CD4-positive, alpha-beta T cell treated with Interleukin-2 at 100 ng/mL for 4 hours (primary cell): Measurements from ENCODE around the gene P2RX1.

Experiments used
- DNase-seq: peaks from one replicate; pipeline ENCODE4 v3.0.0-alpha.2; 2020; ENCODE audit warnings: low spot score

The P2RX1 gene

DNA sequence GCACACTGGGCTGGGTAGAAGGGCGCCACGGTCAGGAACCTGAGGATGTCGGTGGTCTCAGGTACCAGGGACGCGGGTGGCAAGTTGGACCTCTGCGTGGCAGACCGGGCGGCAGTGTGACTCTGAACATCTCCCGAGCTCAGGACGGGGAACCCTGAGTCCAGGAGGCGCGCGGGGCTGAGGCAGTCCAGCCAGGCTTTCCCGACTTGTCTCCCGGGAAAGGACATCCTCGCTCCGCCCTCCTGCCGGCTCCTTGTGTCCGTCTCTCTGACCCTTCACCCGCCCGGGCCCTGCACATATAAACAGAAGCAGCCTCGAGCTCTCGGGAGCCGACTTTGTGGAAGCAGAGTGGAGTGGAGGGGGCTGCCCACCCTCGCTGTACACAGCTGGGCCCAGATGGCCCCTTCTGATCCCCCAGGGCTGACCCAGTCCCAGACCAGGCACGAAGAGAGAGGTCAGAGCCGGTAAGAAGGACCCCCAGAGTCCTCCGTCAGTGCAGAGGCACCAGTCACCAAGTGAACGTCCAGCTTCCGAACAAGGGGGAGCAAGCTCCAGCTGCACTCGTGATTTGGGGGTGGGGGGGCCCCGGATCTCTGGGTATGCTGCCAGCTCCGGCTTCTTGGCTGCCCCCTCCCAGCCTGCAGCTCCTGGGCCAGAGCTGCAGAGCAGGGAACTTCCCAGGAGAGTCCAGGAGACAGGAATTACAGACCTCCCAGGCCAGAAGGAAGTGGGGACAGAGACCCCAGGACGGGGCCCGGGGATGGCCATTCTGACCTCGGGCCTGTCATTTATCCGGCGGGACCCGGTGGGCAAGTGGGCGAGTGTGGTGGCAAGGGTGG lies 8.5 kb upstream of the P2RX1 start:
- no peak for DNase-seq

DNA sequence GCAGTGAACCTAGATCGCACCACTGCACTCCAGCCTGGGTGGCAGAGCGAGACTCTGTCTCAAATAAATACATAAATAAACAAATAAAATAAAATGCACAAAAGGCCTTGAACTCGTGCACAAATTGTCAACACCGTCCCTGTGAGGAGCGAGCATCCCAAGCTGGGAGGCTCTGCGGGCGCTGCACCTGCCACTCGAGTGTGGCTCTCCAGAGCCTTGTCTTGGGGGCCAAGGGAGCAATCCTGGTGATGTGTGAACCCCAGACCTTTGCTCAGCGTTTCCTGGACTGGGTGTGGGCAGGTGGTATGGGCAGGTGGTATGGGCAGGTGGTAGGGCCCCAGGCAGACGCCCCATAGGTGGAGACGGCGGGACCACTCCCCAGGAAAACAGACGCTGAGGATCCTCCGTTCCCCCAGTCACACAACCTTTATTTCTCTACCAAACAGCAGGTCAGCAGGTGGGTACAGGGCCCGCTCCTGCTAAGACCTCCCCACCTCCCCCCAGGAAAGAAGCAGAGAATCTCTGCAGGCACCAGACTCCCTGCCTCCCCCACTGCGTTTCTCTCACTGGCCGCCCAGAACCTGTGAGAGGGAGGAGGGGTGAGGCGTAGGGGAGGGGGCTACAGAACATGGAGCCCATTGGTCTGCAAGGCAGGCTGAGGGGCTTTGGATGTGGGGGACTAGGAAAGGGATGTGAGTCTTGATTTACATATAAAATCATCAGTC lies 7.4 kb upstream of the P2RX1 start:
- no peak for DNase-seq

DNA sequence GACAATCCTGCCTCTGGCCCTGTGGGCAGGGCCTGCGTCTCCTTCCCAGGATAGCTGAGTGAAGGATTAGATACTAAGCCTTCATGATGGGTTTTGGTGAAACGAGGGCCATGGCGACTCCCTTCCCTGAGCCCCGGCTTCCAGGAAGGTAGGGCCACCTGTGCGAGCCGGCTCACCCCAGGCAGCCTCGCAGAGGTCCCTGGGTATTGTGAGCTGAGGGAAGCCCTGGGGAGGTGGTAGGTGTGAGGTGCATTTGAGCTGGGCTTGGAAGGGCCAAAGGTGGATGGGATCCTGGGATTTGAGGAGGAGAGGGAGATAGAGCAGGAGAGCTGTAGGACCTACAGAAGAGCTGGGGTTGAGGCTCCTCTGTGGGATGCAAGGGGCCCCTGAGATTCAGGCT lies 6.5 kb upstream of the P2RX1 start:
- DNase-seq, result no peak

DNA sequence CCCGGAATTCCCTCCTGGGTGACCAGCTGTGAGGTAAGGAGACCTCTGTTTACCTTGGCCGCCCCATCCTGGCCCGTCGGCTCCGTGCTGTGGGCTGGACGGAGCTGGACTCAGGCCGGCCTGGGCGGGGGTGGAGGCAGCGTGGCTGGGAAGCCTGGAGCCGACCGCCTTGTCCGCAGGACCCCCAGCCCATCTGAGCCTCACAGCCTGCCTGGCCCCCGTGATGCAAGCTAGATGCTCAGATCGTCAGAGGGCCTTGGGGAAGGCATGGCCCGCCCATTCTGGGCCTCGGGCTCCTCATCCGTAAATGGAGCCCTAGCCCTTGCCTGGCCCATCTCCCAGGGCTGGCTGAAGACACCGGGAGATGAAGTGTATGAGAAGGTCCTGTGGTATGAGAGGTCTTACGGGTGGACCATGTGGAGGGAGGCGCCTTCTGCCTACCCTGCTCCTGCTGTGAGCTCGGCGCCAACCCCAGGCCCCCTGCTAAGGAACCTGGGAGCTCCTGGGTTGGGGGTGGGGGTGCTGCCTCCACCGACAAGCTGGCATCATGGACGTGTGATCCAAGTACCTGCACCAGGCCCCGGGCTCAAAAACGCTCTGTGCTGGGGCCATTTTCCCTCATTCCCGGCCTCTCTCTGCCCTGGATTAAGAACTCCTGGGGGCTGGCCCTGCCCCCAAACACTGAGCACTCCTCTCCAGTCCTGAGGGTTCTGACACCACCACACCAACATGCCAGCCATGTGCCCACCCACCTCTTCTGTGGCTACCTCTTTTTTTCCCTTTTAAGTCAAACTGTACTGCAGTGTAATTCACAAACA lies 5.4 kb upstream of the P2RX1 start:
- DNase-seq, result no peak

DNA sequence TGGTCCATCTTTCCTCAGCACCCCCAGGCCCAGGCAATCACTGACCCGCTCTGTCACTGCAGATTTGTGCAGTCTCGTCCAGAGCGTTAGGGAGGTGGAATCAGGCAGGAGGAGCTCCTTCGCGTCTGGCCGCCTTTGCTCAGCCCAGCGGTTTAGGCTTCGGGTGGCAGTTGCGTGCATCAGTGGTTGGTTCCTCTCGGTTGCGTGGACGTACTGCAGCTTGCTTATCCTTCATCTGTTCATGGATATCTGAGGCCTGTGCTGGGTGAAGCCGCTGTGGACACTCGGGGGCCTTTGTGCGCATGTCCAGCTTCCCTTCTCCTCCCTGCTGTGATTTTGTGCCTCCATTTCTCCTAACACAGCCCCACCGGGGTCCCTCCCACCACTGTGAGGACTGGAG lies 4.7 kb upstream of the P2RX1 start:
- DNase-seq, result no peak

DNA sequence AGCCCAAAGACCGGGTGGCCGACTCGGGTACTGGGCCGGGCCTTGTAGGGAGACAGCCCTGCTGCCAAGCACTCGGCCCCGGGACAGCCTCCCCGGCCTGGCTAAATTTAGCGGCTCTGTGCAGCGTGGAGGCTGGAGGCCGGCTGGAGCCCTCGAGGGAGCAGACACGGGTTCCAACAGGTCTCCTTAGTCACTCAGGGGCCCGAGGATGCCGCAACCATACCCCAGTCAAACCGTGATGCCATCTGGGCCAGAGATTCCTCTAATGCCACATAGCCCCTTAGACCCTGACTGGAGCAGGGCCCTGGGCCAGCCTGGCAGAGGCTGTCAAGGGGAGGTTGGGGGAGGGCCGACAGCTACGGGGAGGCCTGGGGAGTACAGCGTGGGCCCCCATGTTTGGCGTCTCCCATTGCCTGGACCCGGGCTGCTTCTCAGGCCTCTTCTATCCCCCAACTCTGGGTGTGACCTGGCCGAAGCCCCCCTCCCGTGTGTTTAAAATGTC lies 2.9 kb upstream of the P2RX1 start:
- no peak for DNase-seq

DNA sequence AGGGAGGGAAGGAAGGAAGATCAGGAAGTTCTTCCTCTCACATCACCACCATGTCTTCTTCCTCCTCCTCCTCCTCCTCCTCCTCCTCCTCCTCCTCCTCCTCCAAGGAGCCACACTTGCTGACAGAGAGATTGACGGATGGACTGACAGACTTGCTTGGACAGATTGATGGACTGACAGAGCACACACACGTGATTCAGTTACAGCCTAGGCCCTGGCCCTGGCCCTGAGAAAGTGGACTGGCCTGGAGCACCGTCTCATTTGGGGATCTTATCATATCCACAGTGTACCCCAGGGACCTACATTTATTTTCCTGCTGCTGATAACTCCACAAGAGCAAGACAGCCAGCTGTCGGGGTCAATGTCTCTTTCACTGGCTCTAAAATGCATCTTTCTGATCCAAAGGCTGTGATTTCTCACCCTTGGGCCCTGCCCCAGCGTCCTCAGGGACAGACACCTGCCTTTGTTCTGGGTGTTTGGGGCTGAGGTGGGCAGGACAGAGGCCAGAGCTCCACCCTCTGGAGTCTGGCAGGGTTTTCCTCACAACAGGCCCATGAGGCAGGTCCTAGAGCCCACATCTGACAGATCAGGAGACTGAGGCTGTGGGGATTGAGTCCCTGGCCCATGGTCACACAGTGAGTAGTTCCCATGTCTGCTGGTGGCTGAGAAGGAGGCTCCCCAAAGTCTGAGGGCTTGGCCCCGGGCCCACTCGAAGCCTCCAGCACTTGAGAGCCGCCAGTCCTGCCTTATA lies 2.3 kb upstream of the P2RX1 start:
- no peak for DNase-seq

DNA sequence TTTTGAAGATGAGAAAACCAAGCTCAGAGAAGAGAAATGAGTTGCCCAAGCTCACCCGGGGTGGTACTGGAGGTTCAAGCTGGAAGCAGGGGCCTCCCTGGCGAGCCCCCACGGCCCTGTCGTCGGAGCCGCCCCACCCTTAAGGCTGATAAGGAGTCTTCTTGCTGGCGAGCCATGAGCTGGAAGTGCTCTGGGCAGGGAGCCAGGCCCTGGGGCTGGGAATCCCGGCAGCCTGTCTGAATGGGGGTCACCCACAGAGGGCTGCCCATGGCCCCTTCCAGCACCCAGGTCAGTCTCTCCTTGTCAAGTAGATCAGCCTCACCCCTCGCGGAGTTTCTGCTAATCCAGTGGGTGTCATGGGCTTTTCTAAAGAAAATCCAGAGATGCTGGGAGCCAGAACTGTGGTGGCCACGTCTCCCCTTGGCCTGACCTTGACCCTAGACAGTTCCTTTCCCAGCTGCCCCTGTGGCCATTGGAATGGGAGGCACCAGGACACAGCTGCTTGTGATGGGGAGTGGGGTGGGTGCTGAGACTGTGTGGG lies 1.2 kb upstream of the P2RX1 start:
- no peak for DNase-seq

DNA sequence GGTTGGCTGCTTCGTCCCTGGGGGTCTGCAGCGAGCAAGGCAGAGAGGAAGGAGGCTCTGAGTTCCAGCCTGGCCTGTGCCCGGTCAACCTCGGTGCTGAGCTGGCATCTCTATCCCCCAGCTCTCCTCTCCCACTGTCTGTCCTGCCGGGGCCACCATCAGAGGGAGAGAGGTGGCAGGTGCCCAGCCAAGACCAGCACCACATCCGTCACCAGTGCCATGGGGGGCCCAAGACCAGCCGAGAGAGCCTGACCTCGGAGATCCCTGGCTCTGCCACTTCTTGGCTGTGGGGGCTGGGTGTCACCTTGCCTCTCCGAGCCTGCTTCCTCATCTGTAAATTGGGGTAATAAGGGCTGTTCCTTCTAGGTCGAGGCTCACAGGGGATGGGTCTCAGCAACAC lies 560 bp upstream of the P2RX1 start:
- DNase-seq, result no peak

DNA sequence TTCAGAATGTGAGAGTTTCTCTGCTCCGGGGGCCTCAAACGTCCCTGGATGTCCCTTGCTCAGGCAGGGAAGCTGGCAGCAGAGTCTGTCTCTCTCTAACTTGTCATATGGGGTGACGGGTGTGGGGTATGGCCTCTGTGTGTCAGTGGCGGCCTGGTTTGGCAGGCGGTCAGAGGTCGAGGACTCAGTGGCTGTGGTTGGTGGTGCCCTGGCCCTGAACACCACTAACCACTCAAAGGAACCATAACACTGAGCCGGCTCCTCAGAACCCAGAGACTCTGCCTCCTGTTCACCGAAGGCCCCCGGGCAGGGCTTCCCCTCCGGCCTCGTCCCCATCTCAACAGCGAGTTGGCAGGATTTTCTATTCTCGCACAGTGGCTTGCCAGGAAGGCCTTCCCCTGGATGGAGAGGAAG lies 677 bp downstream of the P2RX1 start:
- DNase-seq, result no peak

DNA sequence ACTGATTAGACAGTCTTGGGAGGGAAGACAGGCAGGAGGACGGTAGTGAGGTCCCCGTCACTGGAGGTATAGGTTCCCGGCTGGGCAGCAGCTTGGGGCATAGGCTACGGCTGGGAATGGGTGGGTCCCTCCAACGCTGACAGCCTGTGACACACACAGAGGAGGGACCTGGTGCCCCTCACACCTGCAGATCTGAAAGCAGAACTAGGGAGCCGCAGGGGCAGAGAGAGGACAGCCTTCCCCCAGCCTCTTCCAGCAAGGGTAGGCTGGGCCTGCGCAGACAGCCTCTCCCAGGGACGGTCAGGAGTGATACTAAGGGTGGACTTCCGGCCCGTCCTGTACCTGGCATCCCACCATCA lies 2.0 kb downstream of the P2RX1 start:
- no peak for DNase-seq

DNA sequence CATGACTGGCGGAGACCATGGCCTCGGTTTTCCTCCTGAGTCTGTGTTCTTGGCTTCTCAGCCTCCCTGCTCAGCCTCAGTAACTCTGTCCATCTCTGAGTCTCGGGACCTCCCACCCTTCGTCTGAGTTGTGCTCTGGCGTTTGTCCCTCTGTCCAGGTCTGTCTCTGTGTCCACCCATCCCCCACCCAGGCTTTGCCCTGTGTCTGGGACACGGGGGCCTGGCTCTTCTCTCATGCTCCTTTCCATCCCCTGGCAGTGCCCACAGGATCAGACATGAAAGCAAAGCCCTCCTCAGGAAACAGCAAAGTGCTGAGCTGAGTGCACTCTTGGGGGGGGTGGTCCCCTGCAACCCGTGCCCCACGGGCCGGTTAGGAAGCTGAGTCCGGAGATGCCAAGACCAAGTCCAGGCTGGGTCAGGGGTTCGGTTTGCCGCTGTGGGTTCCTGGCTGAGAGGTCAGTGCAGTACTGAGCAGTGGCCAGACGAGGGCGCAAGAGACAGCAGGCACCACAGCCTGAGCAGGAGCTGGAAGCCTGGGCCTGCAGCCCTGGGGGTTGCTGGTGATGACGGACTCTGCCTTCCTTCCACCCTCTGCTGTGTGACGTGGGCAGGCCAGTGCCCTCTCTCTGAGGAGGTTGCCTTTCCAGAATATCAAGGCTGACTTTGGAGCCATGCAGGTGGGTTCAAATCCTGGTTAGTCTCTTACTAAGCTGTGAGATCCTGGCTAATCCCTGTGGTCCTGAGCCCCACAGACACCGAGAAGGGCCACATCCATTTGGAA lies 2.5 kb downstream of the P2RX1 start:
- peak; percentile 77 for DNase-seq

DNA sequence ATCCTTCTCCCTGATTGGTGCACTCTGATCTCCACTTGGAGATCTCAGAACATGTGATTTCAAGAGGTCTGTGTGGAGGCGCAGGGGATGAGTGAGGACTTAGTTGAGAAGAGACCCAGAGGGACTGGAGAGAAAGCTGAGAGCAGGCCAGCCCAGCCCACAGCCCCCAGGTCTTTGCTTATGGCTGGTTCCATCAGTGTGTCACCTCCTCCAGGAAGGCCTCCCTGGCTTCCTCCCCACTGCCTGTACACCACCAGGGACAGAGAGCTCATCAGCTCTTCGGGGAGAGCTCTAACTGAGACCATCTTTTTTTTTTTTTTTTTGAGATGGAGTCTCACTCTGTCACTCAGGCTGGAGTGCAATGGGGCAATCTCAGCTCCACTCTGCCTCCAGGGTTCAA lies 3.4 kb downstream of the P2RX1 start:
- no peak for DNase-seq

DNA sequence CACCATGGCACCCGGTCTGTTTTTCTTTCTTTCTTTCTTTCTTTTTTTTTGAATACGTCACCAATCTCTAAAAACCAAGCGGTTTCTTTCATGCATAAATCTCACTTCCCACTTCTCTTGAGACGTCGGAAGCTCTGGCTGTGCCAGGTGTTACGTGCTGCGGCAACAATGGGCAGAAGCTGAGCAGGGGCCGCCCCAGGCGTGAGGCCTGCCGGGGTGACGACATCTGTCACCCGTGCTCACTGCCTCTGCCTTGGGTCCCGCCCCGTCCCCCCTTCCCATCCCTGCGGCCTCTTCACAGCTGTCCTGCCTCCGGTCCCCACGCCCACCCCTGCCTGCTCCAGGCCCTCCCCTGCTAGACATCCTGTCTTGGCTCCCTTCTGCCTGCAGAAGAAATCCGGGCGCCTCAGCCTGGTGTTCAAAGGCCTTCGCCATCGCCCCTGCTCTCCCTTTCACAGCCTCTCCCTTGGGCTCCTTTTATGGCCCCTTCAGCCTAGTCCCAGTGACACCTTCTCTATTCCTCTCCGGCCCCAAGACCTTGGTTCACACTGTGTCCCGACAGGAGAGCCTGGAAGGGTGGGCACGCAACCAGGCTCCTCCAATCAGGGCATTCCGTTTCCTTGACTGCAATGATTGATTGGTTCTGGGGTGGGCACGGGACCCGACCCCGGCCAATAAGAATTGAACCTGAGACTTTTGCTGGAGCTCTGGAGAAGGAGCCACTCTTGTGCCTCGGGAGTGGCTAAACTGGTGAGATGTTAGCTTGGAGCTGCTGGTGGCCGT lies 4.8 kb downstream of the P2RX1 start:
- peak; percentile 48 for DNase-seq

DNA sequence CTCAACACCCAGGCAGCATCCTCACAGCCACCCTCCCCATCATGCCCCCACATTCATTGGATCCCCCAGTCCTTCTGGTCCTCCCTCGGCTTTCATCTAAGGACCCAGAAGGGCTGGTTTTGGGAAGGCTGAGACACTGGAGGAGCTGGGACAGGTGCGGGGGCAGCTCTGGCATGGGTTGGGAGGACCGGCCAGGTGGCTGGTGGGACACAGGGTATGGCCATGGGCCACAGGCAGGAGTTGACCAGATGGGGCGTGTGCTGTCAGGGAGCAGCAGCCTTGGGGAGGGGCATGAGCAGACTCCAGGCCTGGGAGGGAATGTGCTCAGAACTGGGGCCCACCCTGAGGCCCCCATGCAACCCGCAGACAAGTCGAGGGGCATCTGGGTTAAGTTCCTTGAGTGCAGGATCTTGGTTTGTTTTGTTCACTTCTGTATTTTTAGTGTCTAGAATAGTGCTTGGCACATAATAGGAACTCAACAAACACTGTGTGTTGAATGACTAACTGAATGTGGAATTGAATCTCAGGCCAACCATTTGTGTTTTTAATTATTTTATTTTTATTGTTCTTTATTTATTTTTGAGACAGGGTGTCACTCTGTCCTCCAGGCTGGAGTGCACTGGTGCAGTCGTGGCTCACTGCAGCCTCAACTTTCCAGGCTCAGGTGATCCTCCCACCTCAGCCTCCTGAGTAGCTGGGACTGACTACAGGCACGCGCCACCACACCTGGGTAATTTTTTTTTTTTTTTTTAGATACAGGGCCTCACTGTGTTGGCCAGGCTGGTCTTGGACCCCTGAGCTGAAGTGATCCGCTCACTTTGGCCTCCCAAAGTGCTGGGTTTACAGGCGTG lies 5.6 kb downstream of the P2RX1 start:
- no peak for DNase-seq

DNA sequence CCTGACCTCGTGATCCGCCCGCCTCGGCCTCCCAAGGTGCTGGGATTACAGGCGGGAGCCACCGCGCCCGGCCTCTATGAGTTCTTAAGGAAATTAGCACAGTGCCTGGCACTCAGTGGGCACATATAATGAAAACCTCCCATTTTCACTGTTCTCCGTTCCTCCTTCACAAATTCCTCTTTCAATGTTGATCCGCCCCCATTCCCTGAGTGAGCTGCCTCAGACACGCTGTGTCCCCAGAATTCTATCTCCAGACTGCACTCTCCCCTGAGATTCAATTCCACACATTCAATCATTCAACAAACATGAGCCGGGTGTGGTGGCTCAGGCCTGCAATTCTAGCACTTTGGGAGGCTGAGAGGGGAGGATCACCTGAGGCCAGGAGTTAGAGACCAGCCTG lies 7.0 kb downstream of the P2RX1 start:
- DNase-seq, result no peak

DNA sequence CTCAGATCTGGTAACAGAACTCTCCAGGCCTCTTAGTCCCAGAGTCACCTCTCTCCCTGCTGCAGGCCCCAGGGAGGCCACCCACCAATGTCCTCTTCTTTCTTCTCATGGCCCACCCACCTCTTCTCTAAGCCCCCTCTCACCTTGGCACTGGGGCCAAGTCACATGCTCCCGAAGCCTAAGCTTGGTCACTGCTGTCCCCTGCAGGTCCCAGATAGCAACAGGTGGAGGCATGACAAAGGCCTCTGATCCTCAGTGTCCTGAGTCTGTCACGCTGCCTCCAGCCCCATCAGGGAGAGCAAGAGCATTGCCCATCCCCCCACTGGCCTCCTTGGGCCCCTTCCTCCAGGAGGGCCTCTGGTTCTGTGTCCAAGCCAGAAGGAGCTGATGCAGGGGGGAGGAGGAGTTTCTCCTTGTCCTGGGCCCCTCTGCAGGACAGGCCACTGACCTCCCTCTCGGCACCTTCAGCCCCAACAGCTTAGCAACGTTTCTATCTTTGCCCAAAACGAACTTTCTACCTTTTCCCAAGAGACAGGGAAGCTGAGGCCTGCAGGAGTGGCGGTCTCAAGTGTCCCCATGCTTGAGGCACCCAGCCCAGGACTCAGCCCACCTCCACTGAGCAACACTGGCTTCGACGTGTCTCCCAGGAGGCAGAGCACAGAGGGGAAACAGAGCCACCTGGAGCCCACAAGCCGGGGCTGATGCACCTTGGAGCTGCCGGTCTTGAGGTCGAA lies 8.6 kb downstream of the P2RX1 start:
- peak; percentile 6 for DNase-seq

DNA sequence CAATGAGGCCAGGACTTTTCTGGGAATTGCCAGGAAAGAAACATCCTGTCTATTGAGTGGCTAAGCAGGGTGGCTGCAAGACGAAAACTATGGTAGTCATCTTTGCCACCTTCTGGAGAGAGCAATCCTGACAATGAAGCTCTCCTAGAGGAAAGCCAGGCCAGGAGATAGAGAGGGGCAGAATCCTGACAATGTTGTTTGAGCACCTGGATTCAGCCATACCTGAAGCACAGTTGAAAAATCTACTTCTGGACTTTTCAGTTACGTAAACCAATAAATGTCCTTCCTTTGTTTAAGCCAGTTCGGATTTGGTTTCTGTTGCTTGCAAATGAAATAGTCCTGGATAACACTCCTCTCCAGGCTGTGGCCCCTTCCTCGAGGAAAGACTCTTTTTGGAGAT lies 9.4 kb downstream of the P2RX1 start:
- no peak for DNase-seq
